ENCODE measurements around the gene LBX1.

- TF ChIP-seq SIN3A (IDR thresholded peaks at IDR 0.05; ENCODE audit: borderline replicate concordance, insufficient read depth, low read depth, low read length) (no peak), REST (IDR thresholded peaks at IDR 0.05; ENCODE audit: insufficient read depth in 1 of 2, low read depth in 2 of 2, low read length in 1 of 2) (no peak)
Observed at GRCh38 chr10:101195921-101196320, 33.3 kb downstream of the LBX1 start.
